ENCODE measurements around the gene FGF6.

GRCh38 chr12:4434301-4434700 is 11.3 kb downstream of the FGF6 start:
- TF ChIP-seq CTCF (IDR thresholded peaks at IDR 0.05), result no peak
- no peak for TF ChIP-seq POLR2A (IDR thresholded peaks at IDR 0.05)

Data from gastroesophageal sphincter (tissue), 3 donors.